GM23248 (cell line): ENCODE results near the gene S100A16.

Experiments used
- EZH2 ChIP-seq: fragments of 200-600 bp; sonication (generic); IDR thresholded peaks from 2 replicates; pipeline ENCODE4 v1.6.1; 2018; ENCODE audit warnings: antibody characterized with exemption, mild to moderate bottlenecking; ENCODE audit not compliant: insufficient read depth, poor library complexity, severe bottlenecking
- EZH2phosphoT487 ChIP-seq: fragments of 200-600 bp; sonication (generic); IDR thresholded peaks from 2 replicates; pipeline ENCODE4 v1.6.1; 2018; ENCODE audit warnings: antibody characterized with exemption, moderate library complexity, mild to moderate bottlenecking, low read depth; ENCODE audit not compliant: insufficient read depth

- no peak for TF ChIP-seq EZH2phosphoT487
- no peak for TF ChIP-seq EZH2
These were observed 15.9 kb upstream of the S100A16 start for GRCh38 chr1:153628638-153629342.
